Karpas-422 (cell line): Measurements from ENCODE around the gene GLUD2. TPM values are rescaled to one million over a fixed set of nuclear protein-coding genes. Genes with fewer than 3 reads are reported as not detected.

Source experiments
- DNase-seq: peaks from one replicate; pipeline ENCODE4 v3.0.0-alpha.2; 2015
- H2AFZ ChIP-seq: fragments of 200-600 bp; sonication (generic); 2 replicates; pipeline ENCODE4 v1.6.1; 2014; ENCODE audit warnings: antibody characterized with exemption, low read length, mixed read lengths
- H3K27ac ChIP-seq: fragments of 200-600 bp; sonication (generic); 2 replicates; pipeline ENCODE4 v1.5.1; 2014; ENCODE audit warnings: mild to moderate bottlenecking, low read length, moderate library complexity
- H3K27me3 ChIP-seq: fragments of 200-600 bp; sonication (generic); 2 replicates; pipeline ENCODE4 v1.6.1; 2014; ENCODE audit warnings: low read length, mixed read lengths
- H3K36me3 ChIP-seq: fragments of 200-600 bp; sonication (generic); 2 replicates; pipeline ENCODE4 v1.6.1; 2014; ENCODE audit warnings: low read length, mixed read lengths; ENCODE audit not compliant: insufficient read depth
- H3K4me1 ChIP-seq: fragments of 200-600 bp; sonication (generic); 2 replicates; pipeline ENCODE4 v1.6.1; 2014; ENCODE audit warnings: mild to moderate bottlenecking, low read length, mixed read lengths
- H3K4me2 ChIP-seq: fragments of 200-600 bp; sonication (generic); 2 replicates; pipeline ENCODE4 v1.6.1; 2014; ENCODE audit warnings: low read length, low read depth, mild to moderate bottlenecking; ENCODE audit not compliant: poor library complexity, severe bottlenecking
- H3K4me3 ChIP-seq: fragments of 200-600 bp; sonication (generic); 2 replicates; pipeline ENCODE4 v1.5.1; 2014; ENCODE audit warnings: mild to moderate bottlenecking, antibody characterized with exemption, low read length, mixed read lengths
- H3K79me2 ChIP-seq: fragments of 200-600 bp; sonication (generic); 2 replicates; pipeline ENCODE4 v1.6.1; 2014; ENCODE audit warnings: mild to moderate bottlenecking, low read length, mixed read lengths
- H3K9ac ChIP-seq: fragments of 200-600 bp; sonication (generic); 2 replicates; pipeline ENCODE4 v1.6.0; 2014; ENCODE audit warnings: low read length
- H3K9me2 ChIP-seq: fragments of 200-600 bp; sonication (generic), shearing (Covaris generic); replicated peaks from 2 replicates; pipeline ENCODE4 v1.6.0; 2014; ENCODE audit warnings: mild to moderate bottlenecking, low read length, moderate library complexity; ENCODE audit not compliant: insufficient read depth
- H3K9me3 ChIP-seq: fragments of 300-700, 200-600 bp; sonication (generic); 2 replicates; pipeline ENCODE4 v1.6.1; 2014; ENCODE audit warnings: low read length, mixed read lengths
- H4K20me1 ChIP-seq: fragments of 200-600 bp; sonication (generic); 2 replicates; pipeline ENCODE4 v1.6.1; 2014; ENCODE audit warnings: mild to moderate bottlenecking, antibody characterized with exemption, low read length, low read depth; ENCODE audit not compliant: insufficient read depth
- total RNA-seq: library from RNA; depleted of rRNA; stranded (reverse); fragments of >200 nt; shearing (Covaris generic); gene quantifications from 2 replicates; pipeline ENCODE4 v1.2.3, GENCODE V29; 2014; ENCODE audit warnings: low replicate concordance

GLUD2 gene
- total RNA-seq, 1 experiment from 2014 or later = 0.07 TPM

GRCh38 chrX:121014826-121015225 is 32.6 kb upstream of the GLUD2 start:
- no peak overlapping the region for H2AFZ ChIP-seq
- DNase-seq = no peak
- H3K79me2 ChIP-seq = no peaks in the 10 kb centered on the region
- H3K27me3 ChIP-seq = no peaks in the 10 kb centered on the region
- H4K20me1 ChIP-seq = no peaks in the 10 kb centered on the region
- no peak overlapping the region for H3K4me3 ChIP-seq
- no peaks in the 10 kb centered on the region; the same call in 1 of the 2 replicates for H3K9me3 ChIP-seq
- no peak overlapping the region for H3K9ac ChIP-seq
- H3K4me1 ChIP-seq = no peaks in the 10 kb centered on the region
- H3K4me2 ChIP-seq = no peak overlapping the region
- H3K27ac ChIP-seq = no peak overlapping the region
- no peaks in the 10 kb centered on the region for H3K9me2 ChIP-seq
- no peaks in the 10 kb centered on the region for H3K36me3 ChIP-seq

- no peak overlapping the region for H3K4me3 ChIP-seq
- H3K27ac ChIP-seq = no peak overlapping the region
- no peak overlapping the region for H2AFZ ChIP-seq
- no peak overlapping the region for H3K9ac ChIP-seq
- H3K9me2 ChIP-seq = 0 out of 2 replicates have a peak, but pooled peaks cover 3% of the 10 kb centered on the region
- H3K4me2 ChIP-seq = no peak overlapping the region
- DNase-seq = no peak
- no peaks in the 10 kb centered on the region for H3K79me2 ChIP-seq
- no peaks in the 10 kb centered on the region for H3K27me3 ChIP-seq
- no peaks in the 10 kb centered on the region for H3K4me1 ChIP-seq
- no peaks in the 10 kb centered on the region; the same call in 1 of the 2 replicates for H3K9me3 ChIP-seq
- no peaks in the 10 kb centered on the region for H4K20me1 ChIP-seq
- H3K36me3 ChIP-seq = no peaks in the 10 kb centered on the region
Observed at GRCh38 chrX:121028419-121028818, 19.0 kb upstream of the GLUD2 start.

DNA sequence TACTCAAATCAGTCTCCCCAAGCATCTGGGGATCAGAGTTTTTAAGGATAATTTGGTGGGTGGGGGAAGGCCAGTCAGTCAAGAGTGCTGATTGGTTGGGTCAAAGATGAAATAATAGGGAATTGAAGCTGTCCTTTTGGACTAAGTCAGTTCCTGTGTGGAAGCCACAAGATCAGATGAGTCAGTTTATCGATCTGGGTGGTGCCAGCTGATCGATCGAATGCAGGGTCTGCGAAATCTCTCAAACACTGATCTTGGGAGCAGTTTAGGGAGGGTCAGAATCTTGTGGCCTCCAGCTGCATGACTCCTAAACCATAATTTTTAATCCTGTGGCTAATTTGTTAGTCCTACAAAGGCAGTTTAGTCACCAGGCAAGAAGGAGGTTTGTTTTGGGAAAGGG is 17.3 kb upstream of the GLUD2 start:
- Histone ChIP-seq H4K20me1 (no peaks in the 10 kb centered on the region), H3K4me2 (no peak overlapping the region), H3K4me1 (no peaks in the 10 kb centered on the region), H3K27me3 (no peaks in the 10 kb centered on the region), H3K27ac (no peak overlapping the region), H3K9ac (no peak overlapping the region), H3K79me2 (no peaks in the 10 kb centered on the region), H3K36me3 (no peaks in the 10 kb centered on the region), H3K9me2 (no peaks in the 10 kb centered on the region), H3K4me3 (no peak overlapping the region), H2AFZ (no peak overlapping the region), H3K9me3 (no peaks in the 10 kb centered on the region; the same call in 1 of the 2 replicates)
- no peak for DNase-seq

DNA sequence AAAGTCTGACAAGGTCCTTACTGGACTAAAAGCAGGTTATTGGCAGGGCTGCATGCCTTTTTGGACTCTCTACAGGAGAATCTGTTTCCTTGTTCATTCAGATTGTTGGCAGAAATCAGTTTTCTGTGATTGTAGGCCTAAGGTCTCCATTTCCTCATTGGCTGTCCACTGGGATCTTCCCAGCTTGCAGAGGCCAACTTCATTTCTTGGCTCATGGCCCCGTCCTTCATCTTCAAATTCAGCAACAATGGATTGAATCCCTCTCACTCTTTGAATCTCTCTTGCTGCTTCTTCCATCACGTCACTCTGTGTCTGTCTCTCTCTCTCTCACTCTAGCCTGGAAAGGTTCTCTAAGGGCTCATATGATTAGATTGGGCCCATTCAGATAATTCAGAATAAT is 14.9 kb upstream of the GLUD2 start:
- H3K4me3 ChIP-seq = no peak overlapping the region
- no peak overlapping the region for H3K27ac ChIP-seq
- H4K20me1 ChIP-seq = no peaks in the 10 kb centered on the region
- no peak overlapping the region for H3K9ac ChIP-seq
- H3K79me2 ChIP-seq = no peaks in the 10 kb centered on the region
- no peak overlapping the region for H2AFZ ChIP-seq
- H3K4me1 ChIP-seq = no peaks in the 10 kb centered on the region
- H3K4me2 ChIP-seq = no peak overlapping the region
- no peaks in the 10 kb centered on the region for H3K9me2 ChIP-seq
- H3K27me3 ChIP-seq = no peaks in the 10 kb centered on the region
- H3K9me3 ChIP-seq = no peaks in the 10 kb centered on the region; the same call in 1 of the 2 replicates
- no peak for DNase-seq
- no peaks in the 10 kb centered on the region for H3K36me3 ChIP-seq

DNA sequence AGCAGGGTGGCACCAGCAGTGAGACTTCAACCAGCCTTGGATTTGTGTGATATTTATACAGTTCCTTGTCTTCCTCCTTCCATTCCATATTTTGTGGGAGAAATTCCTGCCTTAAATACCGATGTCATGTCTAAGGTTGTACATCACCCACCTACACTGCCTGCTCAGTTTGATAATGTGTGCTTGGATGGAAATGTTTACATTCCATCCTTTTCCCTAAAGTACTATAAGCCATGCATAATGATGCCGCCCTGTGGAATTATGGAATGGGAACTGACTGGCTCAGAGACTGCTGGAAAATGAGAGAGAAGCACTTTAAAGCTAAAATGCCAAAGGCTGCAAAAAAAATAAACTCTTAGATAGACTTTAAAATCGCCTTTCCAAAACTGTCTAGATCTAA is 11.3 kb upstream of the GLUD2 start:
- Histone ChIP-seq H3K27me3 (no peaks in the 10 kb centered on the region), H3K36me3 (no peaks in the 10 kb centered on the region), H3K4me1 (no peaks in the 10 kb centered on the region), H3K9me2 (no peaks in the 10 kb centered on the region), H3K27ac (no peak overlapping the region), H2AFZ (no peak overlapping the region), H3K4me3 (no peak overlapping the region), H3K79me2 (no peaks in the 10 kb centered on the region), H3K4me2 (no peak overlapping the region), H3K9me3 (no peaks in the 10 kb centered on the region), H3K9ac (no peak overlapping the region), H4K20me1 (no peaks in the 10 kb centered on the region)
- no peak for DNase-seq

DNA sequence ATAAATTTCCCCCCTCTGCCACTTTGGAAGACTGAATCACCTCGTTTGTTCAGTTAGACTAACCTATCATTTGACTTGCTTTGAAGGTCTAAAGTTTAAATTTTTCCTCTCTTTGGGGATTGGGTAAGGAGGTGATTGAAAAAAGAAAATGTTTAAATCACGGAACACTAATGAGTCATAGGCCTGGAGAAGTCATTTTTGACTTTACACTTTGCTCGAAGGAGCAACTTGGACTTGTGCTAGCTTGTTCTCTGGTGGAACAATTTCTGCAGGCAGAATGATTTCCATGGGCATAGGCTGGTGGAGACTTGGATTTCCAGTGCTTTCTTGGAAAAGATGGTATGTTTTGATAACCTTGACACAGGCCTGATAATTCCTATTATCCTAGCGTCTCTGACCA is 10.5 kb upstream of the GLUD2 start:
- Histone ChIP-seq H2AFZ (no peak overlapping the region), H3K4me1 (no peaks in the 10 kb centered on the region), H3K4me2 (no peak overlapping the region), H3K27me3 (no peaks in the 10 kb centered on the region), H3K27ac (no peak overlapping the region), H3K4me3 (no peak overlapping the region), H3K9me3 (no peaks in the 10 kb centered on the region), H3K79me2 (no peaks in the 10 kb centered on the region), H3K9ac (no peak overlapping the region), H3K36me3 (no peaks in the 10 kb centered on the region), H4K20me1 (no peaks in the 10 kb centered on the region), H3K9me2 (no peaks in the 10 kb centered on the region)
- DNase-seq = no peak

DNA sequence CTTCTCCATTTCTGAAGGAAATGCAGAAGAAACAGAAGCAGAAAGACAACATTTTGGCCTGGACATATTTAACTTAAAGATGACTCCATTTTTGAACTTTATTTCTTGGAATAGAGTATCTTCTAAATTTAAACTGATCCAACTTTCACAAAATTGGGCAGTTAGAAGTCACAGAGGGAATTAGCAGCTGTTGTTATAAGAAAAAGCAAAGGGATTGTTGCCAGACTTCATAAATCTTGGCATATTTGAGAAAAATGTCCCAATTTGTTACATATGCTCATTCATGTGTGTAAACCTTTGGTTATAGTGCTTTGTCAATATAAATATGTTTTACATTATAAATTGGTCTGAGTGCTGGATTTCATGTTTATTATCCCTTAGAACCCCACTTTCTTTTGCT is 3.4 kb downstream of the GLUD2 start:
- Histone ChIP-seq H3K27me3 (no peaks in the 10 kb centered on the region), H2AFZ (no peak overlapping the region), H3K4me3 (no peak overlapping the region), H3K36me3 (no peaks in the 10 kb centered on the region), H3K9me2 (no peaks in the 10 kb centered on the region), H3K4me1 (no peaks in the 10 kb centered on the region), H3K27ac (no peak overlapping the region), H3K4me2 (no peak overlapping the region), H3K9ac (no peak overlapping the region), H3K79me2 (no peaks in the 10 kb centered on the region), H3K9me3 (no peaks in the 10 kb centered on the region), H4K20me1 (no peaks in the 10 kb centered on the region)
- DNase-seq = no peak

- no peaks in the 10 kb centered on the region for H3K9me2 ChIP-seq
- no peaks in the 10 kb centered on the region for H3K36me3 ChIP-seq
- no peak overlapping the region for H3K4me2 ChIP-seq
- DNase-seq = no peak
- no peaks in the 10 kb centered on the region for H4K20me1 ChIP-seq
- no peaks in the 10 kb centered on the region for H3K79me2 ChIP-seq
- H3K27ac ChIP-seq = no peak overlapping the region
- H3K9ac ChIP-seq = no peak overlapping the region
- H2AFZ ChIP-seq = no peak overlapping the region
- no peaks in the 10 kb centered on the region for H3K27me3 ChIP-seq
- no peaks in the 10 kb centered on the region for H3K4me1 ChIP-seq
- no peak overlapping the region for H3K4me3 ChIP-seq
- no peaks in the 10 kb centered on the region for H3K9me3 ChIP-seq
Observed at GRCh38 chrX:121052122-121052521, 4.7 kb downstream of the GLUD2 start.

DNA sequence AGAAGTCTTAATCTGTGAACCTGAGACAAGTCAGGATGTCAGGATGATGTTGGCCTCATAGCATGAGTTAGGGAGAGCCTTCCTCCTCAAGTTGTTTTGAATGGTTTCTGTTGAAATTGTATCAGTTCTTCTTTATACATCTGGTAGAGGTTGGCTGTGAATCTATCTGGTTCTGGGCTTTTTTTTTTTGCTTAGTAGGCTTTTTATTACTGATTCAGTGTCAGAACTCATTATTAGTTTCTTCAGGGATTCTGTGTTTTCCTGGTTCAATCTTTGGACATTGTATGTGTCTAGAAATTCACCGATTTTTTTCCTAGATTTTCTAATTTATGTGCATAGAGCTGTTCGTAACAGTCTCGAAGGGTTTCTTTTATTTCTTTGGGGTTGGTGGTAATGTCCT is 14.9 kb downstream of the GLUD2 start:
- no peak overlapping the region for H3K27ac ChIP-seq

More for the DNA sequence above, 14.9 kb downstream of the GLUD2 start:
- Histone ChIP-seq H3K4me3 (no peak overlapping the region), H3K9me3 (0 out of 2 replicates have a peak, but pooled peaks cover 3% of the 10 kb centered on the region), H3K9me2 (no peaks in the 10 kb centered on the region), H3K27me3 (no peaks in the 10 kb centered on the region), H3K9ac (no peak overlapping the region), H2AFZ (no peak overlapping the region), H3K4me1 (no peaks in the 10 kb centered on the region), H3K4me2 (no peak overlapping the region), H3K79me2 (no peaks in the 10 kb centered on the region), H3K36me3 (no peaks in the 10 kb centered on the region), H4K20me1 (no peaks in the 10 kb centered on the region)
- DNase-seq = no peak
